LNCAP (cell line): ENCODE results near the gene RGS5.

Source experiments
- CTCF ChIP-seq: fragments of 450-650 bp; IDR thresholded peaks from 2 replicates; pipeline ENCODE4 v1.5.1; 2017; ENCODE audit warnings: mild to moderate bottlenecking

The RGS5 gene

DNA sequence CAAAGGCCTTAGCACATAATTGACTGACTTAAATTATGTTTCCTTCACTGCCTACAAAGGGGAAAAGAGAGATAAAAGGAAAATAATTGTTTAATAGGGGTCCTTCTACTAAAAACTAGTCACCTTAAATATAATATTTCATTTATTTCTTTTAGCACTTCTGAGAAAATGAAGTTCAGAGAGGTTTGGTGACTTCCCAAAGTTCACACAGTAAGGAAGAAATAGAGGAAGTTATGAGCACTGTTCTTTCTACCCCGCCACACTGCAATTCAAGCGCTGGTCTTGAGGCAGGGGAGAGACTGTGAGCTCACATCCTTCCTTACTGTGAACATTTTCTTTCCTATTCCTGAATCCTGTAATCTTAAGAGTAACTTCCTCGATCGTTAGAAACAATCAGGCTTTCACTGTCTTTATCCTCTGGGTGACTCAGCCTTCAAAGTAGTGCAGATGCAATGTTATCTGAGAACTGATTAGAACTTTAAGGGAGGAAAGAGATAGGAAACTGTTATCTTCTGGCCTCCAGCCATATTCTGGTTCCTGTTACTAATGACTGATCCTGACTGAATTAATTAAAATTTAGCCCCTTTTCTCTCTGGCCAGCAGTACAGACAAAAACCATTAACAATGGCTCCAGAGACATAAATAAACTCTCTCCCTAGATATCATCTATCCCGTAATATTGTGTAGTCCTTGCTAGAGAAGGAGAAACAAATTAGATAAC, 6.8 kb downstream of the RGS5 start:
- no peak for TF ChIP-seq CTCF

GRCh38 chr1:163191301-163191700, 11.4 kb downstream of the RGS5 start:
- no peak for TF ChIP-seq CTCF

GRCh38 chr1:163188947-163189346, 13.8 kb downstream of the RGS5 start:
- TF ChIP-seq CTCF, result no peak

GRCh38 chr1:163187849-163188248, 14.9 kb downstream of the RGS5 start:
- TF ChIP-seq CTCF, result no peak

GRCh38 chr1:163186862-163187261, 15.9 kb downstream of the RGS5 start:
- no peak for TF ChIP-seq CTCF

GRCh38 chr1:163182330-163182949, 20.3 kb downstream of the RGS5 start:
- TF ChIP-seq CTCF, result no peak

DNA sequence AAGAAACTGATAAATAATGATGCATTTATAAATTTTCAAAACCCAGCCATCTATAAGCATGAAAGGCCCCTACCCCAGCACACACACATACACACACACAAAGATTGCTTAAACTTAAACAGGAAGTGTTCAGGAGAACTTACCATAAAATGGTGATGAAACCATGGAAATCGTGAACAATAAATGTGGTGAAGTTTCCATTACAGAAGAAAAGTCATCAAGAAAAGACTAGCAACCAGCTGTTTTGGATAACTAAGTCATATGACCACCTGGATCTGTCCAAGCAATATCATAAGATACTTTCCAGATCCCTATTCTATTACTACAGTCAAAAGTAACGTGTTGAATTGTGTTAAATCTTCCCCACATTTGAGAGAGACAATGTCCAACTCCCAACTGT, 24.1 kb downstream of the RGS5 start:
- TF ChIP-seq CTCF, result no peak
